Upper lobe of left lung (tissue), 4 donors: ENCODE data around the gene ROBO3.

Experiments
- CTCF ChIP-seq, 6 experiments: fragments of 450-650 bp in 4 of 6; fragments of 200-600 bp in 2 of 6; sonication (generic) in 2 of 6; IDR thresholded peaks; one replicate each; pipeline ENCODE4 v1.5.1; 2016 to 2019; ENCODE audit warnings: antibody characterized with exemption in 6 of 6
- POLR2A ChIP-seq, 4 donors: fragments of 450-650 bp; IDR thresholded peaks; one replicate each; pipeline ENCODE4 v1.5.1; 2016 to 2017; ENCODE audit warnings: antibody characterized with exemption in 4 of 4, mild to moderate bottlenecking in 2 of 4
- POLR2AphosphoS5 ChIP-seq, 2 donors: sonication (generic); formaldehyde crosslinking; IDR thresholded peaks; one replicate each; pipeline ENCODE4 v1.5.1; 2017; ENCODE audit warnings: antibody characterized with exemption in 2 of 2

- TF ChIP-seq CTCF (IDR thresholded peaks at IDR 0.05) (no peak), POLR2A (IDR thresholded peaks at IDR 0.05) (no peak), POLR2AphosphoS5 (IDR thresholded peaks at IDR 0.05) (no peak)
Observed at GRCh38 chr11:124834526-124835180, 30.6 kb upstream of the ROBO3 start.
